HG02798 (cell line): ENCODE results near the gene ANXA11.
A peak's percentile ranks its signal among the peaks of the same experiment; 100 is the strongest.
"Not testable (repeated sequence)": the region's sequence is repeated elsewhere in the genome, so short reads cannot be mapped to it uniquely, and the experiment has no call there.

Experiments
- ATAC-seq: cut with Tn5 transposase; IDR thresholded peaks from one replicate; pipeline ENCODE4 v1.9.1; 2021; ENCODE audit warnings: mild to moderate bottlenecking; ENCODE audit not compliant: unreplicated experiment, poor library complexity

The ANXA11 gene

DNA sequence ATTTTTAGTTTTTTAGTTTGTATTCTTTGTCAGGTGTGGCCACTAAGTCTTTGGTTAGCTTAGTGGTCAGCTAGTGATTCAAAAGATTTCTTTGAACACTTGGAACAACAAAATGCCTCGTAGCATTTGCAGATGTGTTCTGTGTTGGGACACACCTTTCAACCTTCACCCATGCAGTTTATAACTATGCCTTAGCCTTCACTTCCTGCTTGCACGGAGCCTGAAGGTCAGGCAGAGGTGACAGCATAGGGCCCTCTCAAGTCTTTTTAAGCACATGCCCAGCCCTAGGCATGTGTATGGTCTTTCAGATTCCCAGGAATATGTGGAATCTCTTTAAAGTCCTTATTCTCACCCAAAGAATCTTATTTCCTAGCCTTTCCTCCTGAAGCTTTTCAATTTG is 55.2 kb downstream of the ANXA11 start:
- ATAC-seq = no peak

- ATAC-seq = no peak
Measured at GRCh38 chr10:80149123-80149522, 56.2 kb downstream of the ANXA11 start.

- no peak for ATAC-seq
Measured at GRCh38 chr10:80148166-80148805, 57.1 kb downstream of the ANXA11 start.

DNA sequence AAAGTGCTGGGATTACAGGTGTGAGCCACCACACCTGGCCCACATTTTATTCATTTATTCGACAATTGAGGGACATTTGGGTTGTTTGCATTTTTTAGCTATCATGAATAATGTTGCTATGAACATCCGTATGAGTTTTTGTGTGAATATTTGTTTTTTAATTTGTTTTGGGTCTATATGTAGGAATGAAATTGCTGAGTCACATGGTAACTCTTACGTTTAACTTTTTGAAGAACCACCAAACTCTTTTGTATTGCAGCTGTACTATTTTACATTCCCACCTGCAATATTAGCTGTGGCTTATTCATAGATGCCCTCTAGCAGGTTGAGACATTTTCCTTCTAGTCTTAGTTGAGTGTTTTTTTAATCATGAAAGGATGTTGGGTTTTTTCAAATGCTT is 58.4 kb downstream of the ANXA11 start:
- ATAC-seq = no peak

DNA sequence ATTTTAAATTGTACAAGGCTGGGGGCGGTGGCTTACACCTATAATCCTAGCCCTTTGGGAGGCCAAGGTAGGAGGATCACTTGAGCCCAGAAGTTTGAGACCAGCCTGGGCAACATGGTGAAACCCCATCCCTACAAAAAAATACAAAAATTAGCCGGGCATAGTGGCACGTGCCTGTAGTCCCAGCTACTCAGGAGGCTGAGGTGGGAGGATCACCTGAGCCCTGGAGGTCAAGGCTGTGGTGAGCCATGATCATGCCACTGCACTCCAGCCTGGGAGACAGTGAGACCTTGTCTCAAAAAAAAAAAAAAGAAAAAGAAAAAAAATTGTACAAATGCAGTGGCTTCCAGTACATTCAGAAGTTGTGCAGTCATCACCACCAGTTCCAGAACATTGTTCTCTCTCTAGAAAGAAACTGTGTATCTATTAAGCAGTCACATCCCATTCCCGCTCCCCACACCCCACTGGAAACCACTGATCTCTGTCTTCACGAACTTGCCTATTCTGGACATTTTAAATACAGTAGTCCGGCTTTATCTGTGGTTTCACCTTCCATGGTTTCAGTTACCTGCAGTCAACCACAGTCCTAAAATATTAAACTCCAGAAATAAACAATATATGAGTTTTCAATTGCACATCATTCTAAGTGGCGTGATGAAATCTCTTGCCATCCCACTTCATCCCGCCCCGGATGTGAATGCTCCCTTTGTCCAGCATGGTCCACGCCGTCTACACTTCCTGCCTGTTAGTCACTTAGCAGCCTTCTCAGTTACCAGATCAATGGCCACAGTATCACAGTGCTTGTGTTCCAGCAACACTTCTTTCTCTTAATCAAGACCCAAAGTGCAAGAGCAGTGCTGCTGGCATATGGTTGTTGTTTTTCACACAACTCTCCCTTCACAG is 59.7 kb downstream of the ANXA11 start:
- ATAC-seq = not testable (repeated sequence)

DNA sequence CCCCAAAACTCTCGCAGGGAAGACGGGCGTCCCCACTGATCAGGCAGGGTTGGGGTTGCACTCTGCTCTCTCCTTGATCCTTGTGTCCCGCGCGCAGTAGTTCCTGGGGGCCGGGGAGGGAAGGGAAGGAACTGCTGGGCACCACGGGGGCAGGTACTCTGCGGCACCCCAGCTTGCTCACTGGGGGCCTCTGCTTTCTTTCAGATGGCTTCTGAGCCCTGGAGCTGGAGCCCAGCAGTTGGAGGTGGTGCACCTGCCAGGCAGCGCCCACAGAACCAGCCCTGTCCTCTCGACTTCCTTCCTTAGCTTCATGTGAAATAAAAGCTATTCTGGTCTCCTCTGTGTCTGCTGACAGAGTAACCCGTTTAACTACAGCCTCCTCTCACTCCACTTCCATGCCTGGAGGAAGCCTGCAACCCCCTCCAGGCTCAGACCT is 60.6 kb downstream of the ANXA11 start:
- peak; percentile 30 for ATAC-seq

DNA sequence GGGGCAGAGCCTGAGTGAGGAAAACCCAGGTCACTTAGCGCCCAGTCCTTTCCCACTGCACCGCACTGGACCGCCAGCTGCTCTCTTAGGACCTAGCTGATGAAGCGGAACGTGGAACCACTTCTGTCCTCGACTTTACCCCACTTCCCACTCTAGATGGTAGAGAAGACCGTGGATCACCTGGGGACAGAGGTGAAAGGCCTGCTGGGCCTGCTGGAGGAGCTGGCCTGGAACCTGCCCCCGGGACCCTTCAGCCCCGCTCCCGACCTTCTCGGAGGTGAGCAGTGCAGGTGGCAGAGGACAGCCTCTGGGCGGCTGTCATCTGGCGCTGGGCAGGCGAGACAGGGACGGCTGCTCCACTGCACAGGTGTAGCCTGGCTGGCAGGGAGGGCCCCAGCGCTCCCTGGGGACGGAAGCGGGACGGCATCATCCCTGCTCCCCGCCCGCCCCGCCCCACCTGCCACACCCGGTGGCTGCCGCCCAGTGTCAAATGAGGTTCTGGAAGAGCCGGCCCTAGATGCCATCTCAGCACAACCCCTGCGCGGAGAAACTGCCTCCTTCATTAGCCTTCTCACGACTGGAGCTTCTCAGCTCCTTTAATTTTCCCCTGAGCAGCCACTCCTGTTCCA is 61.2 kb downstream of the ANXA11 start:
- ATAC-seq = peak; percentile 72

DNA sequence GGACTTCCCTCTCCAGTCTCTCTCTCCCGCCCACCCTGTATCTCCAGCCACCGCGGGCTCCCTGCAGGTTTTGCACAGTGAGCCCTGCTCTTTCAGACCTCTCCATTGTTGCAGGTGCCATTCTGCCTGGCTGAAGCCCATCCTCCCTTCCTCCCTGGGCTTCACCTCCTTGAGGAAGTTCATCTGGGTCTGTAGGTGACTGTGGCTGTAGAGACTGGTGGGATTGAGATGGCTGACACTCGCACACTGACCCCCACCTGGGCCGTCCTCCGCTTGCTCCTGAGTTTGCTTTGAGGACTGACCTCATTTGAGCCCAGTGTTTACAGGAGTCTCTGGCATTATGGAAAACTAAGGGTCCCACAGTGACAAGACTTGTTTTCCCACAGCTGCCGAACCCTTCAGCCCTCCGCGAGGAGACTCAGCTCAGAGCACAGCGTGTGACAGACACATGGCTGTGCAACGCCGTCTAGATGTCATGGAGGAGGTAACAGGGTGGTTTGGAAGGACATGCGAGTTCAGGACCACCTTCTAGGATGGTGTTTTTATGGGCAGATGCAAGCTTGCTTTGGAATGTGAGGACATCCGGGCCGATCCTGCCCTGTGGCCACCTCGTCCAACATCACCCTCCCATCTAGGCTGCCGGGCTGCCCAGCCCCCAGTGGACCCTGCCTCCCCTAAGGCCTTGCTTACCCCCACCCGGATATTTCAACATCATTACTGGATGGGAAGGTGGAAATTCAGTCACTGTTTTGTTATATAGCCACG is 63.5 kb downstream of the ANXA11 start:
- no peak for ATAC-seq

GRCh38 chr10:80140251-80140650 is 65.1 kb downstream of the ANXA11 start:
- ATAC-seq = no peak

GRCh38 chr10:80139265-80139664 is 66.1 kb downstream of the ANXA11 start:
- ATAC-seq = no peak

DNA sequence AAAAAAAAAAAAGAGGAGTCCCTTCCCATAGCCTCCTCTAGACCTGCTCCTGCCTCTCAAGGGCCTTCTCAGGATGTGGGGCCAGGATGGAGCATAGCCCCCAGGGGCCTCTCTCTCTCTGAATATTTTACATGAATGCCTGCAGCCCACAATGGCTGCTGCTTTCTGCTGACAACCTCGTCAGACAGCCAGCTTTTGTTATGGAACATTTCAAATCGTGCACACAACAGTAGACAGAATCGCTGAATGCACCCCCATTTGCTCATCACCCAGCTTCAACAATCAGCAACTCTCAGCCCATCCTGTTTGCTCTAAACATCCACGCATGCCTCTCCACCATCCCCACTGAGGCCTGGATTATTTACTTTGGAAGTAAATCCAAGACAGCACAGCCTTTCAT is 67.4 kb downstream of the ANXA11 start:
- ATAC-seq = no peak

GRCh38 chr10:80137031-80137862 is 68.1 kb downstream of the ANXA11 start:
- no peak for ATAC-seq

DNA sequence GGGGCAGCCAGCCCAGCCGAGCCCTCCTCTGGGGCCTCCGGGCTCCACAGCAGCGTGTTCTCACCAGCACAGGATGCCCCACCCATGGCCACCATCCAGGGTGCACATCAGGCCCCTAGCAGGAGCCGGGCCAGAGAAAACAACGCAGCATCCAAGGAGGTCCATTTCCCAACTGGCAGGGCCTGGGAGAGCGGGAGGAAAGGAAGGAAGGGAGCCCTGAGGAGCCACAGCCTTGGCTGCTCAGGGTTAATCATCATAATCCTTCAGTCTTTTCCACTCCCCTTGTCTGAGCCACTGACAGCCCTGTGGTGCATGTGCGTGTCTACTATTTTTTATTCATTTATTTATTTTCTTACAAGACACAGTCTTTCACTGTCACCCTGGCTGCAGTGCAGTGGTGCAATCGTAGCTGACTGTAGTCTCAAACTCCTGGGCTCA is 69.2 kb downstream of the ANXA11 start:
- no peak for ATAC-seq

DNA sequence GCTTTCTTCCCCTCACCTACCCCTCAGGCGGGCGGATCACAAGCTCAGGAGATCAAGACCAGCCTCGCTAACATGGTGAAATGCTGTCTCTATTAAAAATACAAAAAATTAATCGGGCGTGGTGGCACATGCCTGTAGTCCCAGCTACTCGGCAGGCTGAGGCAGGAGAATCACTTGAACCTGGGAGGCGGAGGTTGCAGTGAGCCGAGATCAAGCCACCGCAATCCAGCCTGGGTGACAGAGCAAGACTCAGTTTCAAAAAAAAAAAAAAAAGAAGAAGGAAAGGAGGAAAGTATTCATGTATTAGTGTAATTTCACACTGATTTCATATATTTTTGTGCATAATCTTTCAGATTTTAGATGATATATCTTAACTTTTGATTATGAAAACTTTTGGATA is 71.7 kb downstream of the ANXA11 start:
- ATAC-seq = not testable (repeated sequence)

DNA sequence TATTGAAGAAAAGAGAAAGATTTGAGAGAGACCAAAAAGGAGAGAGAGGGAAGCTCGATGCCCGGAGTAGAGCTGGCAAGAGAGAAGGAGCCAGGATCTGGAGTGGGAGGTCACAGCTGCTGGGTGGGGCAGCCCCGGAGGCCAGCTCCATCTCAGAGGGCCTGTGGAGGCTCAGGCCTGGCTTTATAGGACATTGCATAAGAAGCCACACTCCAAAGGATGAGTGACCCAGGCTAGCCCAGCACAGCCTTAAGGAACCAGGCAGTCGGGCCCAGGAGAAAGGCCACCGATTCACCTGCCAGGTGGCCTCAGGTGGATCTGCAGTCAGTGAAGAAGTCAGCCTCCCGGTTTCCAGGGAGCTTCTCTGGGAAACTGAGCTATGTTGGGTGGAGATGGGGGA is 72.1 kb downstream of the ANXA11 start:
- ATAC-seq = no peak

- ATAC-seq = no peak
Measured at GRCh38 chr10:80132299-80133139, 72.8 kb downstream of the ANXA11 start, which contains the start of gene PLAC9. Gene PLAC9, plus strand, starts transcription at chr10:80132730. Its CDS starts 33 bp downstream, at chr10:80132763.

- ATAC-seq = no peak
Measured at GRCh38 chr10:80131499-80131901, 73.8 kb downstream of the ANXA11 start.

GRCh38 chr10:80126876-80127275 is 78.5 kb downstream of the ANXA11 start:
- no peak for ATAC-seq

DNA sequence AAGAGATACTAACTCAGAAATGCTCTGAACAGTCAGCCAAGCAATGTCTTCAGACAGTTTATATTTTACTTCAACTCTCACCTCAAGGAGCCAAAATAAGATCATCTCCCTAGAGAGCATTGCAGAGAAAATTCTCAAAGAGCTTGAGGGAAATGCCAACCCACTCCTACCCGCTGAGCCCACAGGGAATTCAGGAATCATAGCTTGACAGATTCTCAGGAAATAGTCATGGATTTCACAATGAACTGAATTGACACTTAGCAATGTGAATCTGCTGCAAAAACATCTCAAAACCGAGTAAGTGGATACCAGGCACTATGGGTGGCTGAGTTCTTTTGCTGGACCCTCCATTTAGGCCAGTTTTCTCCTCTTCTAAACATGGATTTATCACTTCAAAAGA is 82.6 kb downstream of the ANXA11 start:
- no peak for ATAC-seq
